ENCODE data around the gene WDFY1.

WDFY1 gene

DNA sequence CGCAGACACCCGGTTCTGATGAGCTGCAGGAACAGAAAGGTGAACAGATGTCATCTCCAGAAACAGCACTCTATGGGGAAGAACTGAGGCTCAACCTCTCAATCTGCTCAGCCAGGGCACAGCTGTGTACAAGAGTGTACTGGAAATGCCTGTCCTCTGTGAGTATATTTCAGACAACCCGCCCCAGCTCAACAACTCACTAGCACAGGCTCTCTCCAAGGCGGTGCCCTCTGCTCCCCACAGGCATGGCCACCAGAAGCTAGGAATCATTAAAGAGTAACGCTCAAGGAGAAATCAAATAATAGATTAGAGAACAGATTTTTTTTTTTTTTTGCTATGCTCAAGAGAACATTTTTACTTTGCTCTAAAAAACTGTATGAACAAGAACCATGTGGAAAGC lies 43.8 kb downstream of the WDFY1 start:
- Histone ChIP-seq H3K4me1 (ENCODE audit: control insufficient read depth, insufficient read depth, low read length) (no peaks in the 10 kb centered on the region), H3K4me3 (ENCODE audit: low read length) (no peak overlapping the region), H3K4me2 (ENCODE audit: low read length) (no peak overlapping the region), H3K9me3 (replicated peaks; ENCODE audit: low read length) (no peaks in the 10 kb centered on the region), H3K9ac (ENCODE audit: low read depth, low read length) (no peak overlapping the region), H3K27me3 (ENCODE audit: control insufficient read depth, insufficient read depth, low read length) (no peaks in the 10 kb centered on the region), H3K36me3 (ENCODE audit: insufficient read depth, low read length) (peaks cover 51% of the 10 kb centered on the region)

DNA sequence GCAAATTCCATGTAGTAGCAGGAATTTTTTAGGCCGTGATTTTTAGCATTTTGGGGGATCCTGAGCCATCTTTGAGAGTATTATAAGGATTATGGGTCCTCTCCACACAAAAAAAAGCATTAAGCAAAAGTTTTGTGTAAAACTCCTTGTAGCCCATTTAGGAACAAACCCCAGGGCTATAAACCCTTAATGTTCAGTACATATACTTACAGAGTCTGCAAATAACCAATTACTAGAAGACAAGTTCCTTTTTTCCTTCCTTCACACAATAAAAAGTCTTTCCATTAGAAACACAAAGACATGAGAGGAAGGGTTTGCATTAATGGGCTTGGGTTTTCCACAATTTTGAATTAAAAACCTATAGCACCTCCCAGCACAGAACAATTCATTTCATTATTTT lies 44.6 kb downstream of the WDFY1 start:
- Histone ChIP-seq H3K4me1 (ENCODE audit: control insufficient read depth, insufficient read depth, low read length) (no peaks in the 10 kb centered on the region), H3K36me3 (ENCODE audit: insufficient read depth, low read length) (peaks cover 49% of the 10 kb centered on the region), H3K9me3 (replicated peaks; ENCODE audit: low read length) (no peaks in the 10 kb centered on the region), H3K27me3 (ENCODE audit: control insufficient read depth, insufficient read depth, low read length) (no peaks in the 10 kb centered on the region), H3K9ac (ENCODE audit: low read depth, low read length) (no peak overlapping the region), H3K4me3 (ENCODE audit: low read length) (no peak overlapping the region), H3K4me2 (ENCODE audit: low read length) (no peak overlapping the region)

DNA sequence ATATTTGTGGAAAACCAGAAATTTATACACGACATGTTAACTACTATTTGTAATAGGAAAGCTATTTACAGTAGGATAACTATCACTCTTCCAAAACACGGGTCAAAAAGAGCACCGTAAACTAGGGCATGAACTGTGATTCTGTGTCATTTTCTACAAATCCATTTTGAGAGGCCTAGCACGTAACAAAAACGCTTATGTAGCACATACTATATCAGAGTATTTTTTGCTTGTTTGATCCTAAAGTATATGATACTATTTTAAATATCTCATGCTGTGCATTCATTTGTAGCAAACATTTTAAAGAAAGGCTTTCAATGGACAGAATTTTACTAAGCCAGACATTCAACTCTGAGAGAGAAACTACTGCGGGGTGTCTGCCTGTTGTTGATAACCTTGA lies 45.1 kb downstream of the WDFY1 start:
- no peaks in the 10 kb centered on the region for H3K9me3 ChIP-seq (replicated peaks; ENCODE audit: low read length)
- H3K4me2 ChIP-seq (ENCODE audit: low read length) = no peak overlapping the region
- peaks cover 49% of the 10 kb centered on the region for H3K36me3 ChIP-seq (ENCODE audit: insufficient read depth, low read length)
- H3K4me1 ChIP-seq (ENCODE audit: control insufficient read depth, insufficient read depth, low read length) = no peaks in the 10 kb centered on the region
- H3K27me3 ChIP-seq (ENCODE audit: control insufficient read depth, insufficient read depth, low read length) = no peaks in the 10 kb centered on the region
- no peak overlapping the region for H3K9ac ChIP-seq (ENCODE audit: low read depth, low read length)
- H3K4me3 ChIP-seq (ENCODE audit: low read length) = no peak overlapping the region

DNA sequence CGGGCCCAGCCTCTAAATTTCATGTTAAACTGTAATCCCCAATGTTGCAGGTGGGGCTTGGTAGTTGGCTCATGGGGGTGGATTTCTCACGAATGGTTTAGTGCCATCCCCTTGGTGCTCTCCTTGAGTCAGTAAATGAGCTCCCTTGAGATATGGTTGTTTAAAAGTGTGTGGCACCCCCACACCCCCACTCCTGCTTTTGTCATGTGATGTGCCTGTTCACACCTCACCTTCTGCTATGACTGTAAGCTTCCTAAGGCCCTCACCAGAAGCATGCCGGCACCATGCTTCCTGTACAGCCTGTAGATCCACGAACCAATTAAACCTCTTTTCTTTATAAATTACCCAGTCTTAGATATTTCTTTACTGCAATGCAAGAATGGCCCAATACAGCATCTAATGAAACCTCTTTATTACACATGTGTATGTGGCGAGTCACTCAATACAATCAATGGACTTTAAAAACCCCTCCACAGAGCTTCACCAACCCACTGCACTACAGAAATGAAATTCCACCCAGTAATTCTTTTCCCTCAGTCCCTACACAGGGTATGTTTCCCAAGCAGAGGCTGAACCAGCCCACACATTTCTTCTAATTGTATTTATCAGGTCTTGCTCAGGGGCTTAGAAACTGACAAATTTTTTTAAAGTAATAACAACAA lies 47.3 kb downstream of the WDFY1 start:
- H3K4me3 ChIP-seq (ENCODE audit: low read length) = no peak overlapping the region
- no peak overlapping the region for H3K9ac ChIP-seq (ENCODE audit: low read depth, low read length)
- H3K36me3 ChIP-seq (ENCODE audit: insufficient read depth, low read length) = peaks cover 59% of the 10 kb centered on the region
- no peak overlapping the region for H3K4me2 ChIP-seq (ENCODE audit: low read length)
- no peaks in the 10 kb centered on the region for H3K4me1 ChIP-seq (ENCODE audit: control insufficient read depth, insufficient read depth, low read length)
- H3K9me3 ChIP-seq (replicated peaks; ENCODE audit: low read length) = no peaks in the 10 kb centered on the region
- no peaks in the 10 kb centered on the region for H3K27me3 ChIP-seq (ENCODE audit: control insufficient read depth, insufficient read depth, low read length)

- no peak overlapping the region for H3K9ac ChIP-seq (ENCODE audit: low read depth, low read length)
- H3K36me3 ChIP-seq (ENCODE audit: insufficient read depth, low read length) = peaks cover 57% of the 10 kb centered on the region
Observed at GRCh38 chr2:223896833-223897311, 48.3 kb downstream of the WDFY1 start.

DNA sequence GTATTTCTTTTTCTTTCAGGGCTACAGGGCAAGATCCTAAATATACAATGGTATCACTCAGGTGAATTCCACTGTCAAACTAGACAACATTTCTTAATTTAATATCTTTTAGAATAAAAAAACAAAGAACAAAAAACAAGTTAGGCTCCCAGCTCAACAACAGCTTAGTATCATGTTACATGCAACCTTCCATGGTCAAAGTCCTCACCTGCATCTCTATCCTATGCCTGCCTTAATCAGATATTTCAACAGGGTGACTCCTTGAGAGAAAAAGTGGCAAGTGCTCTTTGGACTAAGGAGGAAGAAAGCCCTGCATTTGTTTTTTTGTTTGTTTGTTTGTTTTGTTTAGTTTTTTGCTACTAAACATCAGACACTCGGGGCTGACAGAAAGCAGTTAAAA lies 50.2 kb downstream of the WDFY1 start:
- Histone ChIP-seq H3K4me1 (ENCODE audit: control insufficient read depth, insufficient read depth, low read length) (no peaks in the 10 kb centered on the region), H3K4me2 (ENCODE audit: low read length) (no peak overlapping the region), H3K27me3 (ENCODE audit: control insufficient read depth, insufficient read depth, low read length) (no peaks in the 10 kb centered on the region), H3K36me3 (ENCODE audit: insufficient read depth, low read length) (peaks cover 44% of the 10 kb centered on the region), H3K9ac (ENCODE audit: low read depth, low read length) (no peak overlapping the region), H3K9me3 (replicated peaks; ENCODE audit: low read length) (no peaks in the 10 kb centered on the region), H3K4me3 (ENCODE audit: low read length) (no peak overlapping the region)

More at GRCh38 chr2:223896833-223897311, 48.3 kb downstream of the WDFY1 start:
- Histone ChIP-seq H3K4me3 (ENCODE audit: low read length) (no peak overlapping the region), H3K27me3 (ENCODE audit: control insufficient read depth, insufficient read depth, low read length) (no peaks in the 10 kb centered on the region), H3K4me2 (ENCODE audit: low read length) (no peak overlapping the region), H3K4me1 (ENCODE audit: control insufficient read depth, insufficient read depth, low read length) (no peaks in the 10 kb centered on the region), H3K9me3 (replicated peaks; ENCODE audit: low read length) (no peaks in the 10 kb centered on the region)

DNA sequence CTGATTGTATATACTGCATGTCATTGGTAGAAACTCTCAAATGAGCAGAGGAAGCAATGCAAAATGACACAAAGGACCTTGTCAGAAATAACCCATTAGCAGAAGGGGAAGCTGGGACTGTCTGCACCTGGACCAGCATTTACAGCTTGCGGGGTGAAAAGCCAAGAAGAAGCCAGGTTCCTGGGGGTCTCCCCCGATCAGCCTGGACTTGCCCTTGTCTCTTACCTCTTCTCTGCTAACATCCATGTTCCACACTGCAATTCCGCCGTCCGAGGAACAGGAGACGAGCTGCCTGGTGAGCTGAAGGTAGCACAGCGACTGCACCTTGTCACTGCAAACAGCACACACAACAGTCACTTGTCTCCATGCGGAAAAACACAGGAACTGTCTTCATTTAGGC lies 51.1 kb downstream of the WDFY1 start:
- no peaks in the 10 kb centered on the region for H3K9me3 ChIP-seq (replicated peaks; ENCODE audit: low read length)
- no peak overlapping the region for H3K4me3 ChIP-seq (ENCODE audit: low read length)
- H3K9ac ChIP-seq (ENCODE audit: low read depth, low read length) = no peak overlapping the region
- H3K4me2 ChIP-seq (ENCODE audit: low read length) = no peak overlapping the region
- H3K4me1 ChIP-seq (ENCODE audit: control insufficient read depth, insufficient read depth, low read length) = no peaks in the 10 kb centered on the region
- H3K36me3 ChIP-seq (ENCODE audit: insufficient read depth, low read length) = peaks cover 43% of the 10 kb centered on the region
- no peaks in the 10 kb centered on the region for H3K27me3 ChIP-seq (ENCODE audit: control insufficient read depth, insufficient read depth, low read length)

DNA sequence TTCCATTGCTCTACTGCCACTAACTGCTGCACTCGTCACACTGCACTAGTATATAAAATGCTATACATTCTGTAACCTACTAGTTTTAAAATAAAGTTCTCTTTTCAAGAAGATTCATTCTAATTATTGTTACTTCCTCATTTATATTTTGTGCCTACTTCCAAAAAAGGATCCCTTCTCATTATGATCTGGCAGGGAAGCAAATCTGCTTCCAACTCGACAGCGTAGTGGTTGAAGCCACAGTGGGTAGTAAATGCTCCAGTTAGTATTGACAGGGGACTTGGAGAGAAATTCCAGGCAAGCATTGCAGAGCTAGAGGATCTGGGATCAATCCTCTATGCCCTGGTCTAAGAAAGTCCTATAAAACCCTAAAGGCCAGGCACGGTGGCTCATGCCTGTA lies 54.4 kb downstream of the WDFY1 start:
- Histone ChIP-seq H3K9me3 (replicated peaks; ENCODE audit: low read length) (no peaks in the 10 kb centered on the region), H3K27me3 (ENCODE audit: control insufficient read depth, insufficient read depth, low read length) (no peaks in the 10 kb centered on the region), H3K36me3 (ENCODE audit: insufficient read depth, low read length) (peaks cover 41% of the 10 kb centered on the region), H3K9ac (ENCODE audit: low read depth, low read length) (no peak overlapping the region), H3K4me3 (ENCODE audit: low read length) (no peak overlapping the region), H3K4me2 (ENCODE audit: low read length) (no peak overlapping the region), H3K4me1 (ENCODE audit: control insufficient read depth, insufficient read depth, low read length) (no peaks in the 10 kb centered on the region)

DNA sequence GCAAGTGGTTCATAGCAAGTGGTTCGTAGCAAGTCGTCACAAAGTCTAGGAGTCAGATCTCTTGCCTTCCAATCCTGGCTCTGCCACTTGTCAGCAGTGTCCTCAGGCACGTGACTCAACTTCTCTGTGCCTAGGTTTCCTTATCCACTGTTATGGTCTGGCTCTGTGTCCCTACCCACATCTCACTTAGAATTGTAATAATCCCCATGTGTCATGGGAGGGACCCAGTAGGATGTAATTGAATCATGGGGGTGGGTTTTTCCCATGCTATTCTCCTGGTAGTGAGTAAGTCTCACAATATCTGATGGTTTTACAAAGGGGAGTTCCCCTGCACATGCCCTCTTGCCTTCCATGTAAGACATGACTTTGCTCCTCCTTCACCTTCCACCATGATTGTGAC lies 55.9 kb downstream of the WDFY1 start:
- H3K4me3 ChIP-seq (ENCODE audit: low read length) = no peak overlapping the region
- H3K36me3 ChIP-seq (ENCODE audit: insufficient read depth, low read length) = peaks cover 45% of the 10 kb centered on the region
- no peak overlapping the region for H3K9ac ChIP-seq (ENCODE audit: low read depth, low read length)
- H3K27me3 ChIP-seq (ENCODE audit: control insufficient read depth, insufficient read depth, low read length) = no peaks in the 10 kb centered on the region
- no peaks in the 10 kb centered on the region for H3K9me3 ChIP-seq (replicated peaks; ENCODE audit: low read length)
- no peaks in the 10 kb centered on the region for H3K4me1 ChIP-seq (ENCODE audit: control insufficient read depth, insufficient read depth, low read length)
- H3K4me2 ChIP-seq (ENCODE audit: low read length) = no peak overlapping the region

DNA sequence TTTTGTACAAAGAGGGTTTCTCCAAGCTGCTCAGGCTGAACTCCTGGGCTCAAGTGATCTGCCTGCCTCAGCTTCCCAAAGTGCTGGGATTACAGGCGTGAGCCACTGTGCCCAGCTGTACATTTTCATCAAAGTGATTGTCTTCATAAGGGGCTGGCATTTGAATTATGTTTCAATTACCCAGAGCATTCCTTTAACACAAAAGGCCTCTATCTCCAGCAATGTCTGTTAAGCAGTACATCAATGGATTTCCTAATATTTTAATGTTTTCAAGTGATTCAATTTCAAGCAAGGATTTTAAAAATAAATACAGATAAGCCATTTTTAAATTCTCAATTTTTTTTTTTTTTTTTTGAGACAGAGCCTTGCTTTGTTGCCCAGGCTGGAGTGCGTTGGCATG lies 56.9 kb downstream of the WDFY1 start:
- peaks cover 38% of the 10 kb centered on the region for H3K36me3 ChIP-seq (ENCODE audit: insufficient read depth, low read length)
- no peak overlapping the region for H3K4me3 ChIP-seq (ENCODE audit: low read length)
- no peak overlapping the region for H3K4me2 ChIP-seq (ENCODE audit: low read length)
- no peaks in the 10 kb centered on the region for H3K27me3 ChIP-seq (ENCODE audit: control insufficient read depth, insufficient read depth, low read length)
- no peaks in the 10 kb centered on the region for H3K4me1 ChIP-seq (ENCODE audit: control insufficient read depth, insufficient read depth, low read length)
- H3K9me3 ChIP-seq (replicated peaks; ENCODE audit: low read length) = no peaks in the 10 kb centered on the region
- H3K9ac ChIP-seq (ENCODE audit: low read depth, low read length) = no peak overlapping the region

GRCh38 chr2:223887127-223887526 lies 58.0 kb downstream of the WDFY1 start:
- Histone ChIP-seq H3K4me3 (ENCODE audit: low read length) (no peak overlapping the region), H3K4me2 (ENCODE audit: low read length) (no peak overlapping the region), H3K9me3 (replicated peaks; ENCODE audit: low read length) (no peaks in the 10 kb centered on the region), H3K9ac (ENCODE audit: low read depth, low read length) (no peak overlapping the region), H3K36me3 (ENCODE audit: insufficient read depth, low read length) (peaks cover 37% of the 10 kb centered on the region), H3K27me3 (ENCODE audit: control insufficient read depth, insufficient read depth, low read length) (no peaks in the 10 kb centered on the region), H3K4me1 (ENCODE audit: control insufficient read depth, insufficient read depth, low read length) (no peaks in the 10 kb centered on the region)

GRCh38 chr2:223886726-223887125 lies 58.4 kb downstream of the WDFY1 start:
- H3K36me3 ChIP-seq (ENCODE audit: insufficient read depth, low read length) = peaks cover 37% of the 10 kb centered on the region
- no peaks in the 10 kb centered on the region for H3K9me3 ChIP-seq (replicated peaks; ENCODE audit: low read length)
- no peak overlapping the region for H3K9ac ChIP-seq (ENCODE audit: low read depth, low read length)
- no peak overlapping the region for H3K4me2 ChIP-seq (ENCODE audit: low read length)
- no peaks in the 10 kb centered on the region for H3K27me3 ChIP-seq (ENCODE audit: control insufficient read depth, insufficient read depth, low read length)
- H3K4me1 ChIP-seq (ENCODE audit: control insufficient read depth, insufficient read depth, low read length) = no peaks in the 10 kb centered on the region
- H3K4me3 ChIP-seq (ENCODE audit: low read length) = no peak overlapping the region
